Right cardiac atrium (tissue), 5 donors: Measurements from ENCODE around the gene NANOS1. TPM values are rescaled to one million over a fixed set of nuclear protein-coding genes. Genes with fewer than 3 reads are reported as not detected.

ENCODE experiments used
- ATAC-seq, 2 donors: fragments of 200-7000 bp; cut with Tn5 transposase; one replicate each; pipeline versions ENCODE4 v1.8.0 to v1.9.1; 2020; ENCODE audit warnings: moderate library complexity in 2 of 2, mild to moderate bottlenecking in 1 of 2
- DNase-seq, 3 donors: peaks; one replicate each; pipeline ENCODE4 v3.0.0-alpha.2; 2020
- H3K27ac ChIP-seq: one replicate; pipeline ENCODE4 v1.5.1; 2013; ENCODE audit warnings: mild to moderate bottlenecking, low read length, control low read depth, moderate library complexity
- H3K27me3 ChIP-seq: one replicate; pipeline ENCODE4 v1.6.1; 2013; ENCODE audit not compliant: control insufficient read depth, insufficient read depth
- H3K4me1 ChIP-seq: one replicate; pipeline ENCODE4 v1.6.1; 2013; ENCODE audit warnings: low read length; ENCODE audit not compliant: control insufficient read depth, insufficient read depth
- H3K4me3 ChIP-seq: one replicate; pipeline ENCODE4 v1.5.1; 2013; ENCODE audit warnings: low read length, control low read depth
- H3K9me3 ChIP-seq: one replicate; pipeline ENCODE4 v1.6.1; 2013; ENCODE audit warnings: low read length; ENCODE audit not compliant: control insufficient read depth
- WGBS: extraction: QIAGEN DNeasy Blood & Tissue Kit; methylation state at CpG from one replicate; pipeline ENCODE4 v1.1.7; 2013; 5-methylcytosine and 5-hydroxymethylcytosine counted together
- intact Hi-C, 4 donors: fragments of 100-400 bp; cut with DNase I; formaldehyde crosslinking; loops; one replicate each; pipeline versions ENCODE4 v1.11.0 to v1.14.0; 2022 to 2023
- polyA plus RNA-seq: library from polyadenylated mRNA; stranded (reverse); fragments of 200-250 nt; gene quantifications from one replicate; pipeline ENCODE4 v1.2.3, GENCODE V29; 2013
- total RNA-seq, 4 donors: library from RNA; stranded (reverse); fragmentation: NEBNext Ultra II Directional; extraction: Animal tissue kit (Norgen Biotek cat#: 25700); gene quantifications; one replicate each; pipeline ENCODE4 v1.2.1, GENCODE V29; 2021
- donor health status: healthy with polysubstance abuse.
- donor health status: DM: no; HTN: yes; CAD: no.
- donor health status: DM: no; HTN: no; CAD: no.
- donor health status: DM: no; HTN: yes; CAD: no; lungs with severe emphysema.
- donor health status: DM: yes; HTN: yes; CAD: no.

NANOS1 gene
- total and polyA plus RNA-seq, 5 donors = 1.0 to 7.0 (median 2.8) TPM

GRCh38 chr10:118992496-118992895 is 37.0 kb upstream of the NANOS1 start:
- Histone ChIP-seq H3K9me3 (no peaks in the 10 kb centered on the region), H3K4me1 (no peaks in the 10 kb centered on the region), H3K4me3 (no peak overlapping the region), H3K27ac (no peak overlapping the region), H3K27me3 (no peaks in the 10 kb centered on the region)
- no peak for DNase-seq
- WGBS = 77% methylated on average over 2 of the region's 2 CpGs
- ATAC-seq = no peak
- intact Hi-C loops = no loop called here

DNA sequence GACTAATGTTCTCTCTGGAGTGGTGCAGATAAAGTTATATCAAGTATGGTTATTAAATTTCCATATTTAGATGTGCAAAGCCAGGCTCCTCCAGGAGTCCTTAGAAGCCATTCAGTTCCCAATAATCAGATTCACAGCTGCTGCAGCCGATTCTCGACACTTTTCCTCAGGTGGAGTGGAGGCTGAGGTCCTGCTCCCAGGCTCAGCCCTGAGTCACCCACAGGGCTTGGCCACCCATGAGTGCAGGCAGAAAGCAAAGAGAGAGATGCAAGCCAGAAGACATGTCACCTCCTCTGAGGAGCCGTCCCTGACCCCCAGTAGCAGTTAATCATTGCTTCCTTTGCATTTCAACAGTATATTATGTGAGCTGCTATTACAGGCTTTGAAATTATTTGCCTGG is 36.3 kb upstream of the NANOS1 start:
- no peak overlapping the region for H3K27ac ChIP-seq
- intact Hi-C loops = no loop called here
- no peaks in the 10 kb centered on the region for H3K4me1 ChIP-seq
- no peak for DNase-seq
- ATAC-seq = no peak
- no peaks in the 10 kb centered on the region for H3K27me3 ChIP-seq
- no peaks in the 10 kb centered on the region for H3K9me3 ChIP-seq
- H3K4me3 ChIP-seq = no peak overlapping the region
- WGBS = 83% methylated on average over 3 of the region's 3 CpGs

GRCh38 chr10:118994321-118994720 is 35.2 kb upstream of the NANOS1 start:
- Histone ChIP-seq H3K27ac (no peak overlapping the region), H3K9me3 (no peaks in the 10 kb centered on the region), H3K27me3 (no peaks in the 10 kb centered on the region), H3K4me3 (no peak overlapping the region), H3K4me1 (no peaks in the 10 kb centered on the region)
- ATAC-seq (no peak), DNase-seq (no peak)
- intact Hi-C loops = no loop called here
- 75% methylated on average over 2 of the region's 2 CpGs for WGBS

GRCh38 chr10:118995739-118996138 is 33.8 kb upstream of the NANOS1 start:
- Histone ChIP-seq H3K4me1 (no peaks in the 10 kb centered on the region), H3K4me3 (no peak overlapping the region), H3K27ac (no peak overlapping the region), H3K9me3 (no peaks in the 10 kb centered on the region), H3K27me3 (no peaks in the 10 kb centered on the region)
- ATAC-seq = no peak
- 88% methylated on average over 10 of the region's 10 CpGs for WGBS
- no peak for DNase-seq
- intact Hi-C loops = no loop called here

DNA sequence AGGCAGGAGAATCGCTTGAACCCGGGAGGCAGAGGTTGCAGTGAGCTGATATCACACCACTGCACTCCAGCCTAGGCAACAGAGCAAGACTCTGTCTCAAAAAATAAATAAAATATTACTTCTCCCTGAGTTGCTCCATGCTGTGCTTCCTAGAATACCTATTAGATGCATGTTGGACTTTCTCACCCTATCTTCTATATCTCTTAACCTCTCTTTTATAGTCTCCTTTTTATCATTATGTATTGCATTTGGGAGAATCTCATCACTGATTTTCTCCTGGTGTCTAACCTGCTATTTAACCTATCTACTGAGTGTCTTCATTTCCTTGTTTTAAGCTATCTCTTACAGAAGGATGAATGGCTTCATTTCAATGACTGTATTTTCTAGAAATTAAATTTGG is 32.1 kb upstream of the NANOS1 start:
- ATAC-seq = no peak
- DNase-seq = no peak
- Histone ChIP-seq H3K4me3 (no peak overlapping the region), H3K4me1 (no peaks in the 10 kb centered on the region), H3K27me3 (no peaks in the 10 kb centered on the region), H3K9me3 (no peaks in the 10 kb centered on the region), H3K27ac (no peak overlapping the region)
- intact Hi-C loops = no loop called here
- WGBS = 93% methylated on average over 2 of the region's 2 CpGs

DNA sequence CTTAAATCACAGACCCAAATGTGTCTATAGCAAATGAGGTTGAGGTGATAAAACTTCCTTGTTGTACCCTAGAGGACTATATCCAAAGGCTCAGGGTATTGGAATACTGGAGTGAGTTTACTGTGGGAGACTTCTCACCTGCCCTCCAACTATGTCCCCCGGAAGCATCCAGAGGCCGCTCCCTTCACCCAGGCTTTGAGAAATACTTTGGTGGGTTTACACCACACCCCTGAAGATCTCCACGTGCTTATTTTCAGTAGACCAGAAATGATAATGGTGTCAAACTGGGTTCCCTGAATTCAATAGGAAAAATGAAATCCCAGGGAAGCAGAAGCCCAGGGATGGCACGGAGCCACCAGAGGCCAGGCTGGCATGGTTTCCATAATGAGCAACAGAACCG is 31.3 kb upstream of the NANOS1 start:
- Histone ChIP-seq H3K27me3 (no peaks in the 10 kb centered on the region), H3K27ac (no peak overlapping the region), H3K4me1 (no peaks in the 10 kb centered on the region), H3K4me3 (no peak overlapping the region), H3K9me3 (no peaks in the 10 kb centered on the region)
- intact Hi-C loops = no loop called here
- ATAC-seq (no peak), DNase-seq (no peak)
- WGBS = 88% methylated on average over 5 of the region's 5 CpGs

DNA sequence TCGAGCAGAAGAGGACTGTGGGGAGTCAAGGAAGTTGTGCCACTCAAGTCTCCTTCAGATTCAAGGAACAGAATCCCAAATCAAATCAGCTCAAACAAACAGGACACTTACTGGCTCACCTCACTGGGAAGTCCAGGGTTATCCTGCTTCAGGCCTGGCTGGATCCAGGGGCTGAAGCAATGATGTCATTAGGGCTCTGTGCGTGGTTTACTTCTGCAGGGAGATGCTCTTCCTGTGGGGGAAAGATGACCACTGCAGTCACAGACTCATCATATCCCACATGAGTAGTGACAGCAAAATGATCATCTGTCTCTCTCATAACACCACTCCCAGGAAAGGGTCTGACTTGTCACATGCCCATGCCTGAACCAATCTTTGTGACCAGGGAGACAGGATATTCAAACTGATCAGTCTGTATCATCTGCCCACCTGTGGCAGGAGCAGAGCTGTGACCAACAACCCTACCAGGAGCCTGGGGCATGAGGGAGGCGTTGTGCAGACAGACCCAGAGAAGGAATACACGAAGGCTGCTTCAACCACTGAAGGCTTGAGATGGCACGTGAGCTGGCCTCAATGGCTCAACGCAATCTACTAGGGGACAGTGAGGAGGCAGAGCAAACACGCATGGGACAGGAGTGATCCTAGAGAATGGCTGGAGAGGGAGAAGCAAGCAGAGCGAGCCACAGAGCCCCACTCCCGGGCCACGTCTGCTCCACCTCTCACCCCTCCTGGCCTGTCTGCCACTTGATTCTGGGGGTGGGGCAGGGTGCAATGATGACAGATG is 27.6 kb upstream of the NANOS1 start:
- no peak for ATAC-seq
- no peak overlapping the region for H3K27ac ChIP-seq
- H3K4me1 ChIP-seq = peaks cover 5% of the 10 kb centered on the region
- H3K9me3 ChIP-seq = no peaks in the 10 kb centered on the region
- intact Hi-C loops = no loop called here
- no peaks in the 10 kb centered on the region for H3K27me3 ChIP-seq
- no peak overlapping the region for H3K4me3 ChIP-seq
- 84% methylated on average over 10 of the region's 10 CpGs for WGBS
- no peak for DNase-seq

- Histone ChIP-seq H3K9me3 (no peaks in the 10 kb centered on the region), H3K4me1 (peaks cover 5% of the 10 kb centered on the region), H3K4me3 (no peak overlapping the region), H3K27me3 (no peaks in the 10 kb centered on the region), H3K27ac (no peak overlapping the region)
- 65% methylated on average over 7 of the region's 7 CpGs for WGBS
- DNase-seq (no peak), ATAC-seq (no peak)
- intact Hi-C loops = no loop called here
These were observed 25.8 kb upstream of the NANOS1 start for GRCh38 chr10:119003572-119004289.

DNA sequence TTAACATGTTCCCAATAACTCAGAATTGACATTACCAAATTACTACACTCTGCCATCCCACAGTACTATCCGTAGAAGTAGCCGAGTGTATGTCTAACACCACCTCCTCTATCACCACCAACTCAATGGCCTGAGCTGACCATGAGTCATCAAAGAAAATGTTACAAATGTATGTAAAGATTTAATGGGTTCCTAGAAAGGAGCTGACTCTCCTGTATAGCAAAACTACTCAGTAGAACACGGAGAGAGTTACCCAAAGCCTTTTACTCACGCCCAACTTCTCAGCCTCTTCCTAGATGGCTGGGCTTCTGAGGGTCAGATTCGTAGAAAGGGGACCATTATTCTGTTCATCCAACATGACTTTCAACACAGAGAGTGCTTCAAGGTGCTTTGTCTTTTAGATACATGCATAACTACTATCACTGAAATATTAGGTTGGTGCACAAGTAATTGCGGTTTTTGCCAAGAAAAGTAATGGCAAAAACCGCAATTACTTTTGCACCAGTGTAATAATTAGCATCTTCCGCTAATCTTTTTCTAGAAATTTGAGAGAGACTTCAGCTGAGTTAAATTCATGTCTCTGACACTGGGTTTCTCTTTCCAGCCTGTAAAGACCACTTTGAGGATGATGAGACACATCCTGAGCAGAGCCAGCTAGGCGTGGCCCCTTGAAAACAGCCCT is 24.0 kb upstream of the NANOS1 start:
- Histone ChIP-seq H3K9me3 (no peaks in the 10 kb centered on the region), H3K4me3 (no peak overlapping the region), H3K27ac (no peak overlapping the region), H3K4me1 (peaks cover 5% of the 10 kb centered on the region), H3K27me3 (no peaks in the 10 kb centered on the region)
- WGBS = 82% methylated on average over 9 of the region's 9 CpGs
- ATAC-seq (no peak), DNase-seq (no peak)
- intact Hi-C loops = no loop called here

GRCh38 chr10:119006451-119007210 is 22.9 kb upstream of the NANOS1 start:
- H3K9me3 ChIP-seq = no peaks in the 10 kb centered on the region
- no peak overlapping the region for H3K4me3 ChIP-seq
- peaks cover 5% of the 10 kb centered on the region for H3K4me1 ChIP-seq
- DNase-seq (peak in 1 of 3 donors; percentile 43), ATAC-seq (peak; percentile 45 to 68)
- H3K27ac ChIP-seq = no peak overlapping the region
- H3K27me3 ChIP-seq = no peaks in the 10 kb centered on the region
- intact Hi-C loops = no loop called here
- 28% methylated on average over 9 of the region's 9 CpGs for WGBS

- ATAC-seq (no peak), DNase-seq (no peak)
- no peak overlapping the region for H3K27ac ChIP-seq
- no peak overlapping the region for H3K4me3 ChIP-seq
- no peaks in the 10 kb centered on the region for H3K27me3 ChIP-seq
- WGBS = 60% methylated on average over 4 of the region's 4 CpGs
- H3K4me1 ChIP-seq = peaks cover 5% of the 10 kb centered on the region
- no peaks in the 10 kb centered on the region for H3K9me3 ChIP-seq
- intact Hi-C loops = no loop called here
These were observed 22.3 kb upstream of the NANOS1 start for GRCh38 chr10:119007211-119007574.
